Left hindlimb (tissue), 1 donor: Measurements from ENCODE around the gene KLHL3.
A peak's percentile ranks its signal among the peaks of the same experiment; 100 is the strongest.

Source experiments
- DNase-seq: peaks from one replicate; pipeline ENCODE4 v3.0.0-alpha.2; 2018

Gene KLHL3

DNA sequence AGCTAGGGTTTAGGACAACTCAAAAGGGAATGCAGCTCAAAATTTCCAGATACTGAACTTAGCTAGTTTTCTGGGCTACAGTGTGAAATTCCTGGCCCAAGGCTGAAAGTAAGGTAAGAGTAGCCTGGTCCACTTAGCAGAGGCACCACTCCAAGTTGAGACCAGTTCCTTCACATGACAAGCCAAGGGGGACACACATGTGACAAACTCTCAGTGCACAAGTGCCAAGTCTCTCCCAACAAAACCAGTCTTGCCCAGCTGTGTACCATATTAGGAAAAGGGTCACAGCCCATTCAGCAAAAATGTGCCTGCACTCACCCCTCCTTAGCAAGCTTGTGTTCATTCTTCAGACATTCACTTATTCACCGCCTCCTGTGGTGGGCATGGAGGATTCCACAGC lies 27.8 kb downstream of the KLHL3 start:
- DNase-seq = no peak

DNA sequence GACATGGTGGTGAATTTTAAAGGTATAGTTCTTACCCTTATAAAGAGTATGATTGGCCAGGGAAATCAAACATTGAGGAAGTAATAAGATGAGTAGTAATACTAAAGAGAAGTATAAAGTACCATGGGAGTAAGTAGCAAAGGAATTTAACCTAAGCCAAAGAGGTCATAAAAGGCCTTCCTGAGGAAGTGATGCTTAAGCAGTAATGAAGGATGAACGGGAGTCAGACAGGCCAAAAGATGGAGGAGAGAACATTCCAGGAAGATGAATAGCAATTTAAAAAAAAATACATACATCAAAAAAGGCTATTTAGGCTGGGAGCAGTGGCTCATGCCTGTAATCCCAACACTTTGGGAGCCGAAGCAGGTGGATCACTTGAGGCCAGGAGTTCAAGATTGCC lies 29.0 kb downstream of the KLHL3 start:
- DNase-seq = no peak

DNA sequence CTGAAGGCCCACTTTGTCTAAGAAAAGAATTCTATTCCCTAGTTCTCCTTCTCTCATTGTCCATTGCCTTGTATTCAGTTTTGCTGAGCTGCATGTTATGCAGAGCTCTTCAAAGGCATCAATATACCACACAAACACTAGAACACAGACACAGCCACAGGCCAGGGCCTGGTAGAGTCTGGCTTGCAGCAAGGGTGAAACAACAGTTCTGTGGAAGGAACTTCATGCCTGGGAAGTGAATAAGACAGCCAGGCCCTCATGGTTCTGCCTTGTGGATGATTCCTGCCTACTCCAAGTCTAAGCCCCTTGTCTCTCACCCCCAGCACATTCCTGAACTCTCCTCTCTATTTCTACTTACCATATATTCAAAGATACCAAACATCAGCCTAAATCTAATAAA lies 30.8 kb downstream of the KLHL3 start:
- no peak for DNase-seq

DNA sequence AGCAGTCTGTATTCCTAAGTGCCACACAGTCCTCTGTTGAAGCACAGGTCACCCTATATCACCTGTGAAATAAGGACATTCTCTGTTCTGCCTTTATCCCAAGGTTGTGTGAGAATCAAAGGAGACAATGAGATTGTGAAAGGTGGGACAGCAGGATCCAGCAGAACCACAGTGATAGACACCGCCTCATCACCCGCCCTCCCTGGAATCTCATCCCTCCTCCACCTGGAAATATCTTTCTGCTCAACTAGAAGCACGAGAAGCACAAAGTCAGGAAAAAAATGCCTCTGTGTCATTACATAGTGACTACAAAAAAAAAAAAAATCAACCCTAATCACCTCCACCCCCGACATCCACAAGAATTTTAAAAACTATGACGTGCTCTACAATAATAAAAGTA lies 32.3 kb downstream of the KLHL3 start:
- no peak for DNase-seq

DNA sequence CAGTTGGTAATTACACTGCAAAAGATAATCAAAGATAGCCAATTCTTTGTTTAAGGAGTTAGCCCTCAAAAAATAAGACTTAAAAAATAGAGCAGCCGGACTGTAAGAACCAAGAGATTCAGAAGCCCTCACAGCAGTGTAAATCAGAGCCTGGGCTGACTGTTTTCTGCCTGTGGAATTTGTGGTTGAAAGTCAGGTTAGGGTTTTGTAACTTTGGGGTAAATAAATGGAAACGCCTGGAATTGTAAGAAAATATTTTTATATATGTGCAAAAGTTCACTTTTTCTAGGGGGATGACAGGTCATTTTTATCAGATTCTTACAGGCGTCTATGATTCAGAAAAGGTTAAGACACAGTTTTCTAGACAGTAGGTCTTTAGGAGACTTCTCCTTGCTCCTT lies 35.6 kb downstream of the KLHL3 start:
- DNase-seq = no peak

DNA sequence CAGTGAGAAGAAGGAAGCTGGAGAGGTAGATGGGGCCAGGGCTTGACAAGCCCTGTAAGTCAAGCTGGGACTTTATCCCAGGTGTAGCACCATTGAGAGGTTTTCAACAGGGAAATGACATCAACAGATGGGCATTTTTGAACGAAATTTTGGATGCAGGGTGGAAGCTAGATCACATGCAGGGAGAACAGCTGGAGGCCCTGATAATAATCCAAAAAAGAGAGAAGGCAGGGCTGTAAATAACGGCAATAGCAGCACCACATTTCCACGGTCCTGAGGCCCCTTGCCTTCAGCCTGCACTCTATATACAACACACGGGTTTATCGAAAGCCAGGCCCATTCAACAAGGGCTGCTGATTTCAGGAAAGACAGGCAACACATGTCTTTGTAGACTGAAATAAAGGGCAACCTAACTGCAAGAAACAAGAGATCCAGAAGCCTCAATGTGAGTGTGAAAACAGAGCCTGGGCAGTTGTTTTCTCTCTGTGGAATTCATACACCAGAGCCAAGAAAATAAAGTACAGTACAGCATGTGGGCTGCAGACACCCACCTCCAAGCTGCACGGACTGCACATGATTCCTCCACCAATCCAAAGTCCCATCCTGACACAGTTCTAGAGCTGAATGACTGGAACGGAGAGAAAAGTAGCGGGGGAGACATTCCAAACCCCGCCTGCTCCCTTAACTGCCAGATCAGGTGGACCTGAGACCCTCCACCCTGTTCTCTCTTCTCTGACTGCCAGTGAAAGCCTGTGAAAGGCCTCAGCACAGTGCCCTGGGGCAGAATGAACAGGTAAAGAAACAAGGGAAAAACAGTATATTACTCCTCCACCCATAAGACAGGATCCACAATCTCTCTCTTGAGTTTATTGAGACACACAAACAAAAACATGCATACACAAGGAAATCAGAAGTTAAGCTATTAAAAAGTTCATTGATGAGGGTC lies 36.3 kb downstream of the KLHL3 start:
- DNase-seq = peak; percentile 33

DNA sequence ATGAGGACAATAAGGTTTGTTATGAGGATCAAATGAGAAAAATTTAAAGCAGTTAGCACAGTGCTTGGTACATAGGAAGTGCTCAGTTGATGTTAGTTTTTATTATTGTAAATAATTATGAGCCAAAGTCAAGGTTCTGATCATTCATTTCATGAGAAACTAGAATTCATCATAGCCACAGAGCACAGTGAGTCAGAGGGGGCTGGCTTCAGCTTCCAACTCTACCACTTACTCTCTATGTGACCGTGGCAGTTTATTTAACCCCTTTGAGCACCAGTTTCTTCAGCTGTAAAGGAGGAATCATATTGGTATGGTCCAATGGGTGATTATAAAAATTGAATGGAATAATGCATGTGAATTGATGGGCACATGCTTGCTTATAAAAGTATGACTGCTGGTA lies 39.4 kb downstream of the KLHL3 start:
- no peak for DNase-seq

DNA sequence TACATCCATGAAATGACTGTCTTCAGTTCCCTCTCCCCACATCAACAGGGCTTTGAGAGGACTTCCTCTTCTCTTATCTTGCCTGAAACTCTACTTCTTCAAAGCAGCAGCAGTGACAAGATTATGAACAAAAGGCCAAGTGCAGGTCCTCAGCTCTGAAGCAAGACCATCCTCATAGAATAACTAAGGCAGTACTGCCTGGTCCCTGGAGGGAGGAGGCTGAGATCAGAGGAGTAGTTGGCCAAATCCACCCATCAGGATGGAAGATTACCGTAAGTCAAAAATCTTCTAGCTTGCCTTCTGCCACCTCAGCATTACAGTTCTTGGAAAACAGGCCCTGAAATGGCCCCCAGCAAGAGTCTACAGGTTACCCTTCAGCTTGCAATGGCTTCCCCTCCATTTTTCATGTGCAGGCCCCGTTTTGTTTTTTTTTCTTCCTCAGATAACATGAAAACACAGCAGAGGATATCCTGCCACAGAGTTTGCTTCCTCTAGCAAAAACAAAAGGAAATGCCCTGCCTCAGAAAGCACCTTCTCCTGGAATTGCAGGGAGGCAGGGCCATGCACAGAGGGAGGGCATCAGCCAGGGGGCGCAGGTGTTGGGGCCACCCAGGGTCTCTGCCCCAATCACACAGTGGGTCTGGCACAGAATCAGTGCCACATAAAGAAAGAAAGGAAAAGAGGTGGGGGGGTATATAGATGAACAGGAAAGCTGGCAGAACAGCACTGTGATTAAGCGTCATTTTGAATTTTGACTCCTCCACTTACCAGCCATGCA lies 40.0 kb downstream of the KLHL3 start:
- no peak for DNase-seq

DNA sequence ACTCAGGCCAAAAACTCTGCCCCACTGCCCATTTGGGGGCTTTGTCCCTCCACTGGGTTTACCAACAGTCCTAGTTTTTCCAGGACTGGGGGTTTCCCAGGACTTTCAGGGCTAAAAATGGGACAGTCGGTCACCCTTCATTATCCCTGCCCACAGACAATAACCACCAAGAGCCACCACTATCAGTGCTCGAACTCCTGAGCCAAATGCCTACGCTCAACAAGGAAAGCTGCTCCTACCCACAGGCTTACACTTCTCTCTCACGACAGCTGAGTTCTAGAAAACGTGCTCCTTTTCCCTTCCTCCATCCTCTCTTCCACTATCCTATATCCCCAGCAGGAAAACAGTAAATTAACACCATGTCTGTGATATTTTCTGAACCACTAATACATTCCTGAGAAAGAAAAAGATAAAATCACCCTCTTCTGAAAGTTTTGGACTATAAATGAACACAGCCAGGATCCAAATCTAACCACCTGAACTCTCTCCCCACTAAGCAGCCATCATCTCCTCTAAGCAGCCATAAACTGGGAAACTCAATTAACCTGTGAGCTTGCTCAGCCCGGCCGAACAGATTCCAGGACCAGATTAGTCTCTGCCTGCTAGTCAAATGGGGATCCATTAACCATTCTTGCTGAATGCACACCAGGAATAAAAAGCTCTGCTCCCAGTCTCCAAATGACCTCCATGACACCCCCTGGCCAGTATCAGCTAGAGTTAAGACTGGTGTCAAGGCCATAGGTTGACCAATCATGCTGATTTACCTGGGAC lies 41.8 kb downstream of the KLHL3 start:
- DNase-seq = no peak

DNA sequence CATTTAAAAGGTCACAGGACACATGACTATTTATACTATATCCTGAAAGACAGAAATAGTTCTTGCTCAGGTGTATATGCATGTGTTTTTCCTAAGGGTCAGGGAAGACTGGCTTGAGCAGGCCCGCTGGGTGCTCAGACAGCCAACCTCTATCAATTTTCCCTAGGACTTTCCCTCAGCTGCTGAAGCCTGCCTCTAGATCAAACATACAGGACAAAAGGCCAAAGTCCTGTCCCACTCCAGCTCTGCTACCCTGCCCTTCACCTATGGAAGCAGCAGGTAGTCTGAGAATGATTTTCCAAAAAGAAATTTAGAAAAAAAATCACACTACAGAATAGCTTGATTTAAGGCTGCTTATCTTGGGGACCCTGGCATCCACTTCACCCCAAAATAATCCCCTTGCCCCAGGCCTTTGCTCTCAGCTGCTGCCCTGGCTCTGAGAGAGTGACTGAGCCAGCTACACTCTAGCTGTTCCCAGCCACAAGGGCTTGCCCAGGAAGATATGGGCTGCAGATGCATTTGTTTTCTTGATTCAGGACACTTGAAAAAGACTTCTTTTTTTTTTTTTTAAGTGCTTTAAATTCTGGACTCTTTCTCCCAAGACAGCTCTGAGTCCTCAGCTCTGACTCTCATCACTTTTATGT lies 42.5 kb downstream of the KLHL3 start:
- DNase-seq = no peak

DNA sequence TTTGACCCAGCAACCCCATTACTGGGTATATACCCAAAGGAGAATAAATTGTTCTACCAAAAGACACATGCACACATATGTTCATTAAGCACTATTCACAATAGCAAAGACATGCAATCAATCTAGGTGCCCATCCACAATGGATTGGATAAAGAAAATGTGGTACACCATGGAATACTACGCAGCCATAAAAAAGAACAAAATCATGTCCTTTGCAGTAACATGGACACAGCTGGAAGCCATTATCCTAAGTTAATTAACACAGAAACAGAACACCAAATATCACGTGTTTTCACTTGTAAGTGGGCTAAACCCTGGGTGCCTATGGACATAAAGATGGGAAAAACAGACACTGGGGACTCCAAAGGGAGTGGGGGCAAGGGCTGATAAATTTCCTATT lies 46.6 kb downstream of the KLHL3 start:
- DNase-seq = no peak

DNA sequence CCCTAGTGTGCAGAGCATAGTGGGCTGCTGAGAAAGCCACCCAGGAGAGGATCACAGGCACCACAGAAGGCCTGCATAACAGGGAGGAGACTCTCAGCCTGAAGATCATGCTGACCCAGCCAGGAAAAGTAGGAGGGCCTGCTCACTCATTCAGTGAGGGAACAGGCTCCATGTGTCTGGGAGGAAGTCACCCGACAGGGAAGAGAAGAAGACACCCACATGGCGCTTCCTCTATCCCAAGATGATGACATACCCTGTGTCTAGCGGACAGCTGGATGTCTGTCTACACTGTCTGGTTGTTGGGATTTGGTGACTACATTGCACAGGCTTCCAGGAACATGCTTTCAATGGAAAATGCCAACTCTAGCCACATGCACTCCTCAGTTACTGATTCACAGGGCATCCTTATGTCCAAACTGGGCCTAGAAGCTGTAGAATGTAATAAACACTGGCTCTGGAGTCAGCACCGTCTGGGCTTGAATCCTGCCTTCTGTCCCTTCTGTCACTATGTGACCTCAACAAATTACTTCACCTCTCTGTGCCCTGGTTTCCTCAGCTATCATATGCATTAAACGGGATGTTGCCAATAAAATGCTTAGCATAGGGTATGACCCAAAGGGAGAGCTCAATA lies 47.6 kb downstream of the KLHL3 start:
- no peak for DNase-seq

DNA sequence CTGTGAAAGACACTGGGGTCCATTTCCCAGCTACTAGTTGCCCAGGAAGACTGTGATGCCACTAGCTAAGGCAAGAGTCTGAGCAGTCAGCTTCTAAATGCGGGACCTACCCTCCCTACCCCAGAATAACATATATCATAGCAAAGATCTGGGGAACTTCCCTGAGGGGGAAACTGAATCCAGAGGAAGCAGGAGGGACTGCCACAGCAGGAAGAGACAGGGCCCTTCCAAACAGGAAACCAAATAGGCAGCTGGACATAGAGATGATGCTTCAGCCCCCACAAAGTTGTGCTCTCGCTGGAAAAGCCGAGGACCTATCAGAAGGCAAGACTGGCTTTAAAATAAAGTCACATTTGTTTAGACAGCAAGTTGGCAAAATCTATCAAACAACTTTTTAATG lies 51.1 kb downstream of the KLHL3 start:
- no peak for DNase-seq

DNA sequence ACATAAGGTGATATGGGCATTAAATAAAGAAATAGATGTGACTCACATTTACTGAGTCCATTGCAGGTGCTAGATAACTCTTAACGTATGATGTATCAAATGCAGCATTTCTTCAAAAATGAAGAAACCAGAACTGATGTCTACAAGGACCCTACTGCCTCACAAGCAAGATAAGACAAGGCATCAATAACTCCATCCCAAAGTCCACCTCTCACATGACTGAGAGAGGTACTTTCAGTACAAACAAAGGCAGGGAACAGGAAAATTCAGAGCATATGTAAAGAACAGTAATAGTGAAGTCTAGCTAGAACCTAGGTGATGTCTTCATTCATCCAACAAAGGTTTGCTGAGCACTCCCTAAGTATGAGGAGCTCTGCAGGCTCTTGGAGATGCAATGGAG lies 54.7 kb downstream of the KLHL3 start:
- DNase-seq = no peak

DNA sequence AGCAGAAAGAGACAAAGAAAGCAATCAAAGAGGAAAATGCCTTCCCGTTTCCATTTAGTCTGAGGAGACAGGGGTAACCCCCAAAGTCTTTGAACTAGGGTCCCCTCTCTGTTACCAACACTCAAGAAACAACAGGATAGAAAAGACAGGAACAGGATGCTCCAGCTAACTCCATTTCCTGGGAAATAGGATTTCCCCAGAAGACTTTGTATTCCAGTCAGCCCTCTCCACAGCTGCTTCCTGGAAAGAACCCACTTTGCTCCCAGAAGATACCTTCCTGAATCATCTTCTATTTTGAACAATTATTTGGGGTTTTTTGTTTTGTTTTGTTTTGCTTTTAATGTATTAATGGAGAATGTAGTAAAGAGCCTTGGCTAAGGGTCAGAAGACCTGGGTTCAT lies 56.0 kb downstream of the KLHL3 start:
- no peak for DNase-seq

DNA sequence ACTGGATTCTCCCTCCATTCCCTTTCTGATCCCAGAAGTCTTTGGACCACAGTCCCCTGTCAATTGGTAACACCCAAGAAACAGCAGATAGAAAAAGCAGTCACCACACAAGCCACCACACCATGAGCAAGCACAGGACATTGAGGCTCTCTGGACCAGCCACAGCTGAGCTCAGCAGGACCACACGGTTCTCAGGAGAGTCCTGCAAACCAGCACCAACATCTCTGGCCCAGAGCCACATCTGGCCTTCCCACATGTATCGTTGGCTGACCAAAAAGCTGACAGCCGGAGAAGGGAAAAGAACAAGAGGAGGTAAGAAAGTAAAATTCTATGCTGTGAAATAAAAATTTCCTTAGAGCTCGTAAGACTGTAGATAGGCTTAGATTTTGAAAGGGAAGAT lies 56.7 kb downstream of the KLHL3 start:
- DNase-seq = no peak

DNA sequence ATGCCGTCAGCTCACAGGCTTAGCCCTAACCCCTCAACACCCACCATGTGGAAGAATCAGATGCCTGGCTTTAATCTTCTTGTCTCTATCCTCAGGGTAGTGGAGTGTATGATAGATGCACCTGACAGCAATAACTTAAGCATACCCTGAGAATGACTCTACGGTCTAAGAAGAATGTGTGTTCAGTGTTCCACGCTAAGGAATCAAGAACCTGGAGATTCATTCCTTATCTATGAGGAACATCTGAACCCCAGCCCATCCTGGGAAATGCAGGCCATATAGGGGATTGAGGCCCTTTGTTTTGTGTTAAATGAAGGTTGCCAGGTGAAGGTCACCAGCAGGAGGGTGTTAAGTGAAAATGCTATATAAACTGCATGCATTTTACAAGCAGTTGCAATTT lies 63.0 kb downstream of the KLHL3 start:
- no peak for DNase-seq

DNA sequence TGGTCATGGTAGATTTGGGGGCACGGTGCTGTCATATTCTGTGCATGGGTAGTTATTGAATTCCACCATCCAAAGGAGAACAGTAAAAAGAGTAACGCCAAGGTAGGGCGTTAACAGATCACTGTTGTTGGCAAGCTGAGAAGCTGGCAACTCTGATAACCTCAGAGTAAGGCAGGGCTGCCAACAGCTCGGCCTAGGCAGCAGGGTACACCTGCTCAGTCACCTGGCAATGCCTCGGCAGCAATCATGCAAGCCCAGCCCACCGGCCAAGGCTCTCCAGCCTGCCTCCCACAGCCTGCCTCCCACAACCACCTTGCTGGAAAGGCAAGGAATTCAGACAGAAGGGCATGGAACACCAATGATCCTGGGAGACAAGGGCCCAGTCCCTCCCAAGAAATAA lies 63.9 kb downstream of the KLHL3 start:
- DNase-seq = no peak

DNA sequence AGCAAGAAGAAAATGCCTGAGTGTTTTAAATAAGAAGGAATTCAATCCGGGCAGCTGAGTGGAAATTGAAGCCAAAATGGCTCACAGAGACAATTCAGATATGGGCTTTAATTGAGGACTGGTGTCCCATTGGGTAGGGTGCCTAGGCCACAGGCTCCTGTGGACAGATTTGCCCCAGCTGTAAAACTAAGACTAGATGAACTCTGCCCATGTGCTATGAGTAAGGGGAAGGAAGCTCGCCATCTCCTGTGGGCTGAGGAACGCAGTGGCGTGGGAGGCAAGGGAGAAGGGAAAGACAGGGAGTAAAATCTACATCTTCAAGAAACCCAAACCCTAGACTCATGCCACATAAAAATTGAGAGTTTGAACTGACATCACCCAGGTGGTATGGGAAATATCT lies 66.1 kb downstream of the KLHL3 start:
- no peak for DNase-seq

DNA sequence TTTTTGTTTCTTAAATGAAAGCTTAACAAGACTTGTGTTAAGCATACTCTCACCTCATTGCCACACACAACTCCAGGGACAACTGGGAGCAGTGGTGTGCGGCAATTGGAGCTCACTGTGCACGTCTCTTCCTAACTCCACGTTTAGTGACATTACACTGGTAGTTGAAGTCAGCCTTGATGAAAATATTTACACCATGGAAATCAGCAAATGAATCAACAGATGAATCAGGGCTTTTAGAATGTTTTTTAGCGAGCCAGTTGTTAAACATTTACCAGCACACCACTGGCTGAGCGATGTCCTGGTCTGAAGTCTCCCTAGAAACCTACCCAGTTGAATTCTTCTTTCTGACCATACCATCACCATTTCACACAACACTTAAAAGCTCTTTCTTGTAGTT lies 67.3 kb downstream of the KLHL3 start:
- no peak for DNase-seq

DNA sequence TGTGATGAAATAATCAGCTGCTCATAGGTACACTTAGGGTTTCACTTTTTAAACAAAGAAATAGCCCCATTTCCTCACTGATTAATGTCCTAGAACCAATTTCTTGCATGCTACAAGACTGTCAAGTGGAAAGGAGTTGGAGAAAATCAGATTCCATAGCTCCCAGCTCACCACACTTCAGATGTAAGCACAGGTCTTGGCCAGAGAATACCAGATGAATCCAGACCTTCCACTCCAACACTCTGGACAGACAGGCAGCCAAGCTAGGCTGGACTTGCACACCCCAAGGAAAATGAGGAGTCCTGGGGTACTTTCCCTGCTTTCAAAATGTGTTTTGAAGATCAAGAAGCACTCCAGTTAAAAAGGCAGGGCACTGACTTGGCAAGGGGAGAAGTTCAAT lies 68.5 kb downstream of the KLHL3 start:
- no peak for DNase-seq

DNA sequence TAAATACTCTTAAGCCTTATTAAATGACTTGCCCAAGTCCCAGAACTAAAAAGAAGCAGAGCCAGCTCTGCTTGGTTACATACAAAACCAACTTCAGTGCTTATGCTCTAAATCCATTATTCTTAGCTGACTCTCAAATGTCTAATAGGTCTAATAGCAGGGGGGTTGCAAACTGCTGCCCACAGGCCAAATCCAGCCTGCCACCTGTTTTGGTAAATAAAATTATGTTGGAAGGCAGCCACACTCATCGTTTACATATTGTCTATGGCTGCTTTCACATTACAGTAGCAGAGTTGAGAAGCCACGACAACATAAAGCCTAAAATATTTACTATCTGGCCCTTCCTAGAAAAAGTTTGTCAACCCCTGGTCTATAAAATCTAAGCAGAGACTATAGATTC lies 69.0 kb downstream of the KLHL3 start:
- DNase-seq = no peak

DNA sequence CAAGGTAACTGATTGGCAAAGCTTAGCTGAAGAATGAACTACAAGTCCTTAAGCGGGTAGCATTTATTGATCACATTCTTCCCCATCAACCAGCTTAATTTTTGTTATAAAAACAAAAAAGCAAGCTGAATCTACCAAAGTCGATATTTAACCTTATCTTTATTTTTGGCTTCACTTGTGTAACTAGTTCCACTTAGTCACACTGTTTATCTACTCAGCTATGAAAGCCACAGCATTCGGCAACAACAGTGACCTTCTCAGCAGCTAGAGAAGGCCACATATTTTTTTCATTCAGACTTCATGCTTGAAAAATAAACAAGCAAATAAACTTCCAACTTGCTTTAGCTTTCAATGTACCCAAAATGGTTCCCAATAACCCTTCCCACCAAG lies 69.4 kb downstream of the KLHL3 start:
- DNase-seq = no peak
